HG03439 (cell line): ENCODE results near the gene TMEM52.
A peak's percentile ranks its signal among the peaks of the same experiment; 100 is the strongest.

ENCODE experiments used
- ATAC-seq: cut with Tn5 transposase; IDR thresholded peaks from one replicate; pipeline ENCODE4 v1.9.1; 2021; ENCODE audit warnings: mild to moderate bottlenecking, moderate library complexity; ENCODE audit not compliant: unreplicated experiment

TMEM52 gene

DNA sequence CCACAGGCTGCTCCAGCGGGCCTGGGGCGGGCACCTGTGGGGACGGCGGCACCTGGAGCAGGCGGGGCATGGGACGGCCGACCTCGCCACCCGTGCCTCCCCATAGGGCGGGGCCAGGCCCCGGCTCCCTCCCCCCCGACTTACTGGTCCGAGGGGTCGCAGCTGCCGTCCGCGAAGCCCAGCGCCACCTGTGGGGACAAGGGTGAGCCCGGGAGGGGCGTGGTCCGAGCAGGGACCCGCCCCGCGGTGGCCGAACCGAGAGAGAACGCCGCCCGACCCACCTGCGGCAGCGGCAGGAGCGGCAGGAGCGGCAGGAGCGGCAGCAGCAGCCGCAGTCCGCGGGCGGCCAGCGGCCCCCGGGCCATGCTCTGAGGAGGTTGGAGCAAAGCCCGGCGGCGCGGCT is at the start of gene TMEM52:
Gene TMEM52, minus strand, starts transcription at position 379 of the 403 bp plus-strand sequence. Its CDS starts 14 bp downstream, at position 365.
- ATAC-seq = peak; percentile 23

- no peak for ATAC-seq
Observed at GRCh38 chr1:1967879-1968278, 48.8 kb upstream of the TMEM52 start.

DNA sequence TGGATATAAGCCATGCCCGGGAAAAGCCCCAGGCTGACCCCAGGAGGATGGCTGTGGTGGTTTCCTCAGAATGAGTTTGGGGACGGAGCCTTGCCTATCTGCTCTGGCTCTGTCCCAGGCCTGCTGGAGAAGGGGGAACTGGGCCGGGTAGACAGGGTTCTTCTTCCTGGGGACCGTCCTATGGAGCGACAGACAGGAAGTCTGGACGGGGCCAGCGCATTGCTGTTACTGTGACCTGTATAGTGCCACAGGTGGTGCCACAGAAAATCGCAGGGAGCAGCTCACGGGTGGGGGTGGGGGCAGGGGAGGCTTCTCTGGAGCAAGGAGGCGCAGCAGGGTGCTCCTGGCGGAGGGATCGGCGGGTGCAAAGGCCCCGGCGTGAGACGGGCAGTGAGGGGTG is 48.1 kb upstream of the TMEM52 start:
- ATAC-seq = no peak

DNA sequence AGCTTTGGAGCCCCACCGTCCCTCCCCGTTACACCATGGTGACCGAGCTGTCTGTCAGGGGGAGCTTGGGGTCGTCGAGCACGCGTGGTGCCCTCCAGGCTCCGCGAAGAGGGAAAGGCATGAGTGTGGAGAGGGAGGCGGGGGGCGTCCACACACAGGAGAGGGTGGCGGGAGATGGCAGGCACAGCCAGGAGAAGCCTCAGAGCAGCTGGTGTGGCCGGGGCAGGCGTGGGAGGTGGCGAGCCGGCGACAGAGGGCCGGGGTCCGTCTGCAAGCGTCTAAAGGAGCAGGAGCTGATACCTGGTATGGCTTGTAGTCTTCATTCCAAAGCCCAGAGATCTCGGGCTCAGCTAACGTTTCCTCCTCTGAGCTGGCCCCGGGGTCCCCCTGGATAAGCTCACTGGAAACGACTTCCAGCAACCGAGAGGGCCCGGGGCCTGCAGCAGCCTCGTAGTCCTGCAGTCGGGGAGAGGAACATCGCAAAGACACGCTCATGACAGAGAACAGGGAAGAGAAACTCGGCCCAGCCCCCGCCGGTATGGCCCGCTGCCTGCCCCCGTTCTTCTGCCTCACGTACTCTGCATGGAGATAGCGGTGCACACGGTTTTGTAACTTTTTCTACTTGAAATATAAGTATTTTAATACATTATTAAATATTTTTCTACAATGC is 47.1 kb upstream of the TMEM52 start:
- ATAC-seq = no peak

GRCh38 chr1:1965546-1965945 is 46.5 kb upstream of the TMEM52 start:
- ATAC-seq = no peak

- ATAC-seq = no peak
Observed at GRCh38 chr1:1964811-1965210, 45.7 kb upstream of the TMEM52 start.

DNA sequence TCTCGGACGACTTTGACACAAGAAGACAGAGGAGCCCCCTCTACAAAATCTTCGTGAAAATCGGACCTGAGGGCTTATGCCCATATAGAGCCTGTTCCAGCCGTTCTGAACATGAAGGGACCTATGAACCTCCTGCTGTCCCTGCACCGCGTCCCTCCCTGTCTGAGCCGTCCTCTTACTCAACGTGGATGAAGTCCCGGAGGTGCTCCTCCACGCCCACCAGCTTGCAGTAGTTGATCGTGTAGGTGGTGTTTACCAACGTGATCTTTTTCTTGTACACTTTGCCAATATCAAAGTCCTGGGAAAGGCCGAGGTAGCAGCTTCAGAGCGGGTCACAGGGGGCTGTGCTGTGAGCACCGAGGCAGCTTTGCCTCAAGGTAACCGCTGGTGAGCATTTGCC is 44.5 kb upstream of the TMEM52 start:
- no peak for ATAC-seq

DNA sequence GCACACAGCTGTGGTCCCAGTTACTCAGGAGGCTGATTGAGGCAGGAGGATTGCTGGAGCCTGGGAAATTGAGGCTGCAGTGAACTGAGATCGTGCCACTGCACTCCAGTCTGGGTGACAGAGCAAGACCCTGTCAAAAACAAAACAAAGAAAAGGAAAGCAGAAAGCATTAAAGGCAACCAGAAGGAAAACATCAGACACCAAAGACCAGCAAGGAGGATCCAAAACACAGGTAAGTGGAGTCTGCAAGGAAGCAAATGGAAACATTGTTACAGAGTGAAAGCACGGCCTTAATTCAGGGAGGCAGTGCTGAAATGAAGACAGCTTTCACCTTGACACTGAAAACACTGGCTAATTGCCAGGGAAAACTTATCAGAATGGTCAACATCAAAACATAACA is 43.7 kb upstream of the TMEM52 start:
- ATAC-seq = no peak

DNA sequence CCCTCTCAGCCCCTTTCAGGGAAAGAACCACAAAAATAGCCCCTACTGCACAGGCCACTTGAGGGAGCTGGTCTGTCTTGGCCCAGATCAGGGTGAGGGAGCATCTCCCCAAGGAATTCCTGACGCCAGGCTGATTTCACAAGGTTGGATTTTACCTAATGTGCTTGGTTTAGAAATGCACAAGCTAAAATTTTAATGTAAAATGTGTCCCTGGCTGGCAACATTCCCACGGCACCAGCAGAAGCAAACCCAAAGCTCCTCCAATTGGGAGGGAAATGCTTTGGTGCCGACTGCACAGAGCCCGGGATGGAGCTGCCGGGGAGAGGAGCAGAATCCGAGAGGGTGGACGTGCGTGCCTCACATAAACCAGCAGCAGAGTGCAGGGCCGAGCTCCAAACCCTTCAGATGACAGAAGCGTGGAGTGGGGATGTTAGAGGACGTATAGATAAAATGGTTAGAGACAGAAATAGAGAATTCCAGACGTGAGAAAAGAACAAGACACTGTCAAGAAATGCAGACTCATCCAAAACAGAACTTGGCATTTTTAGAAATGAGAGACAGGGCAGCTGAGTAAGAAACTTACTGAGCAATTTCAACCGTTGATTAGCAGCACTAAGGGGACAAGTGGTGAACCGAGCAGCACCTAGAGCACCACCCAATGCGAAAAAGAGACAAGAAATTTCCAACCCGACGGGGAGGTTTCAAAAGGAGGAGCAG is 41.6 kb upstream of the TMEM52 start:
- ATAC-seq = no peak

GRCh38 chr1:1959840-1960479 is 40.9 kb upstream of the TMEM52 start:
- ATAC-seq = no peak

GRCh38 chr1:1959459-1959839 is 40.4 kb upstream of the TMEM52 start:
- ATAC-seq = no peak

- no peak for ATAC-seq
Observed at GRCh38 chr1:1958071-1958541, 39.0 kb upstream of the TMEM52 start.

DNA sequence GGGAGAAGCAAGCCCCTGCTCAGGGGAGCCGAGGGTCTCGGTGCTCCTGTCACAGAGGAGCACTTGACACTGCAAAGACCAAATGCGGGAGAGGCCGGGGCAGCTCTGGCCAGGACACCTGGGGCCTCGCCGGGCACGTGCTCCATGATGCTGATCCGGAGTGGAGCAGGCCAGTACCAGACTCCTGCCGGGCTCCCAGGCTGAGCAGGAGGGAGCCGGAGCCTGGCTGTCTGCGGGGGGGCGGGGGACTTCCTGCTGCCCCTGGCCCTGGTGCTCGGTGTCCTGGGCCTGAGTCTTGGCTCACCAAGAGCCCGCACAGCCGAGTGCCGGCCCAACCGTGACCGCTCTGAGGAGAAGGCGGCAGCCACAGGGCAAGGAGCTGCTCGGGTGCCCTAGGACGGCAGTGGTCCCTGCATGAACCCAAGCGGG is 38.5 kb upstream of the TMEM52 start:
- ATAC-seq = no peak

DNA sequence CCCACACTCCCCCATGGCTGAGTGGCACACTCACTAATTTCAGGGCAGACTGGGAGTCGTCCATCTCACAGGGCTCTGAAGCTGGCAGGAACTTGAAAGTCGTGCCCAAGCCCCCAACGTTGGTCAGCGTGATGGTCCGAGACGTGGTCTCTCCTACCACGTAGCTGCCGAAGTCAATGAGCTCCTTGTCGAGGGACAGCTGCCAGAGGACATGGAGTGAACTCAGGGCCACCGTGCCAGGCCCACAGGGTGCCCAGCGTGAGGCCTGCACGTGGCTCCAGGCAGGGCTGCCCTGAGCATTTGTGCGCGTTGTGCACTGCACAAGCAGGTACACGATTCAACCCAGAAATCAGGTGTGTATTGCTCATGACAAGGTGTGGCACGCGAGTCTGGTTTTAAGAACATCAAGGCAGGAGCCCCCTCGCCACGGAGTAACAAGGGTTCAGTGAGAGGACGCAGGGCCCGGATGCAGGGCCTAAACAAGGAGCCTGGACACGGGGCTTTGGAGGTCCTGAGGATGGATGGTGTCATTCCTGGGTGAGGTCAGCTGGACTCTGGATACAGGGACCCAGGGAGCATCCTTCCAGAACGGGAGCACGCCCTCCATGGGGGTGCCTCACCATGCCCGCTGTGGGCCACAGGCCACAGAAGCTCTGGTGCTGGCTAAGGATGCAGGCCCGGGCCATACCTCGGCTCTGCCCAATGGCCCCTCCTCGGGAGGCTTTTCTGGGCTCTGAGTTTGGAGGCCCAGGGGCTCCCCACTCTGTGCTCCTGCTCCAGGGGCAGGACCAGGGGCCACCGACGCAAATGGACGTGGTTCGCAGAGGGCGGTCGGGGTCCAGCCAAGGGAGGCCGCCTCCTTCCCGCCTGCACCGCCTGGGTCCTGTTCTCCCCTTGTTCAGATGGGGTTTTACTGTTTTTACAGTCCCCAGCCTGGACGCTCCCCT is 37.8 kb upstream of the TMEM52 start:
- ATAC-seq = no peak

- ATAC-seq = no peak
Observed at GRCh38 chr1:1956101-1956500, 37.0 kb upstream of the TMEM52 start.

DNA sequence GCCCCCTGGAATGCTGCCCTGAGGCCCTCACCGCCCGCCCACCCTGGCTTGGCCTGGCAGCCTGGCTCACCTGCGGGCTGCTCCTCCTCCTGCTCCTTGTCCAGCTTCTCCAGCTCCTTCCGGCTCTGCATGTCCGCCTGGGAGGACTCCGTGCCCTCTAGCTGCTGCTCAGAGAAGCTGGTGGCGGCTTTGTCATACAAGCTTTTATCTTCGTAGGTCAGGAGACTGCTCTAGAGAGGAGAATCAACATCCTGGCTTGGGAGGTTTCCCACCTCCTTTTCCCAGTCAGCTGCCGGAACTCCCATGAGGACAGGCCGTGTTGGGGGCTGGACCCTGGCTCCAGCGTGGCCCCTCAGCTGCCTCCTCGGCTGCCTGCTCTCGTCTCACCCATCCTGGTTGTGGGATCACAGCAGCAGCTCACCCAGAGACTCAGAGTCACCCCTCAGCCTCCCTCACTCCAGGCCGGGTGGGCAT is 36.6 kb upstream of the TMEM52 start:
- no peak for ATAC-seq

DNA sequence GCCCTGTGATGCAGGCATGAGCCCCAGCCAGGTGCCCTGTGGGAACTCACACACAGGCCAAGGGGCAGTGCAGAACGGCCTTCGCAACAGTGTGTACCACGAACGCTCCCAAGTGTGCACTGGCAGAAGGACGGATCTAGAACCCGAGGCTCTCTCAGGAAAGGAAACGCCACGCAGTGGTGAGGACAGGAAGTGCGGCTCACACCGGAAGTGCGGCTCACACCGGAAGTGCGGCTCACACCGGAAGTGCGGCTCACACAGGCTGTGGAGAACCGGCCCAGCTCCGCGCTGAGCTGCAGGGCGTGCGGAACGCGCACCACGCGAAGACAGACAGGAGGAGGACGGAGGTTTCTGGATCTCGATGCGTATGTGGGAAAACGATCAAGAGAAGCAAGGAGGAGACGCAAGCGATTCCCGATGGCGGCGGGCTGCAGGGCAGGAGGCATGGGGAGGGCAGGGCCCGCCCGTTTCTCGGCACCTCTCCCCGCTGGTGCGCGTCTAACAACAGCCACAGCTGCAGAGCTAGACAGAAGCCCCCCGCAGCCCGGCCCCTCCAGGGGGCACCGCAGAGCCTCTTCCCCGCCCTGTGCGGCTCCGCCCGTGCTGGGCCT is 35.9 kb upstream of the TMEM52 start:
- ATAC-seq = no peak

- no peak for ATAC-seq
Observed at GRCh38 chr1:1954015-1954414, 34.9 kb upstream of the TMEM52 start.

DNA sequence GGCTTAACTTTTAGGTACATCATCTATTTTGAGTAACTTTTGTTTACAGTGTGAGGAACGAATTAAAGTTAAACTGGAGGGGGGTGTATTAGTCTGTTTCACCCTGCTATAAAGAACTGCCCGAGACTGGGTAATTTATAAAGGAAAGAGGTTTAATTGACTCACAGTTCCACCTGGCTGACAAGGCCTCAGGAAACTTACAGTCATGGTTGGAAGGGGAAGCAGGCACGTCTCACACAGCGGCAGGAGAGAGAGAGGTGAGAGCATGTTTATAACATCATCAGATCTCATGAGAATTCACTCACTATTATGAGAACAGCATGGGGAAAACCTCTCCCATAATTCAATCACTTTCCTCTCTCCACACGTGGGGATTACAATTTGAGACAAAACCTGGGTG is 31.9 kb upstream of the TMEM52 start:
- no peak for ATAC-seq

DNA sequence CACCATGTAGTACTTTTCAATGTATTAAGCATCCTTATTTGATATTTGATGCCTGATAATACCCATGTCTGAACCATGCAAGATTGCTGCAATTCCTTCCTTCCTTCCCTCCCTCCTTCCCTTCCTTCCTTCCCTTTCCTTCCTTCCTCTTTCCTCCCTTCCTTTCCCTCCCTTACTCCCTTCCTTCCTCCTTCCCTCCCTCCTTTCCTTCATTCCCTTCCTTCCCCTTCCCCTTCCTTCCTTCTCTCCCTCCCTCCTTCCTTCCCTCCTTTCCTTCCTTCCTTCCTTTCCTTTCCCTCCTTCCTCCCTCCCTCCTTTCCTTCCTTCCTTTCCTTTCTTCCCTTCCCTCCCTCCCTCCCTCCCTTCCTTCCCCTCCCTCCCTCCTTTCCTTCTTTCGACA is 29.7 kb upstream of the TMEM52 start:
- ATAC-seq = no peak
